K562 (cell line): Measurements from ENCODE around the gene POLR2L. TPM values are rescaled to one million over a fixed set of nuclear protein-coding genes. Genes with fewer than 3 reads are reported as not detected.

ENCODE experiments used
- ATAC-seq: fragments of 200-7000 bp; cut with Tn5 transposase; 3 replicates; pipeline ENCODE4 v1.9.1; 2020; ENCODE audit warnings: moderate library complexity
- BruUV-seq: library from RNA; stranded (reverse); fragments of 400-500 nt; replicated peaks from 2 replicates; lab custom pipeline; 2021; lab: Mats Ljungman, UMichigan
- CTCF ChIA-PET: fragments of 300-600 bp; formaldehyde crosslinking; extraction: SDS; loops from one replicate; lab custom pipeline; 2021; ENCODE audit warnings: low intra/inter-chr PET ratio; lab: Yijun Ruan, JAX
- POLR2A ChIA-PET: fragments of 300-600, 350-650 bp; sonication (Branson Sonifier 250); formaldehyde crosslinking; extraction: SDS; loops from one replicate; lab custom pipeline; 2021; ENCODE audit warnings: antibody characterized with exemption, inconsistent platforms; lab: Yijun Ruan, JAX
- DNase-seq, 4 experiments: peaks; one replicate each; pipeline versions ENCODE4 v3.0.0 to v3.0.0-alpha.2; 2011 to 2018; ENCODE audit warnings: low spot score in 3 of 4, mixed read lengths in 3 of 4; ENCODE audit errors: extremely low read depth in 1 of 4
- FAIRE-seq: peaks from 2 replicates; lab custom pipeline; 2011; peaks lifted over from hg19 to GRCh38; lab: Jason Lieb, UNC
- H2AFZ ChIP-seq: 2 replicates; pipeline ENCODE4 v1.6.0; 2011; ENCODE audit warnings: low read depth, low read length, control low read depth, inconsistent platforms
- H3K27ac ChIP-seq: fragments of 200-600 bp; 3 replicates; pipeline ENCODE4 v1.8.0; 2011; ENCODE audit warnings: low read depth, mild to moderate bottlenecking, control low read depth, inconsistent platforms, low read length, moderate library complexity, mixed read lengths; ENCODE audit errors: extremely low read depth
- H3K27me3 ChIP-seq, 2 experiments: fragments of 300-600 bp in 1 of 2; 2 replicates in 1 of 2; 3 replicates in 1 of 2; pipeline versions ENCODE4 v1.6.0 to v1.8.0; 2011; ENCODE audit warnings: inconsistent platforms in 2 of 2, low read length in 2 of 2, mild to moderate bottlenecking in 1 of 2, mixed read lengths in 1 of 2, moderate library complexity in 1 of 2; ENCODE audit not compliant: control insufficient read depth in 2 of 2, insufficient read depth in 2 of 2
- H3K36me3 ChIP-seq: fragments of 300-600 bp; 3 replicates; pipeline ENCODE4 v1.8.0; 2011; ENCODE audit warnings: mild to moderate bottlenecking, low read length, inconsistent platforms; ENCODE audit not compliant: control insufficient read depth, insufficient read depth
- H3K4me1 ChIP-seq, 2 experiments: fragments of 200-600 bp in 1 of 2; replicated peaks in 1 of 2; 2 replicates in 1 of 2; 3 replicates in 1 of 2; pipeline versions ENCODE4 v1.5.1 to v1.8.0; 2011; ENCODE audit warnings: inconsistent platforms in 2 of 2, low read length in 2 of 2, mild to moderate bottlenecking in 1 of 2, mixed read lengths in 1 of 2, moderate library complexity in 1 of 2; ENCODE audit not compliant: control insufficient read depth in 2 of 2, insufficient read depth in 2 of 2
- H3K4me2 ChIP-seq: 2 replicates; pipeline ENCODE4 v1.6.1; 2011; ENCODE audit warnings: low read length, control low read depth, inconsistent platforms, mixed read lengths; ENCODE audit not compliant: insufficient read depth
- H3K4me3 ChIP-seq: fragments of 200-600 bp; sonication (generic), shearing (Covaris generic); 2 replicates; pipeline ENCODE4 v1.5.1; 2016; ENCODE audit warnings: control low read depth, inconsistent platforms
- H3K79me2 ChIP-seq: fragments of 200-600 bp; 3 replicates; pipeline ENCODE4 v1.8.0; 2011; ENCODE audit warnings: low read length, inconsistent platforms; ENCODE audit not compliant: control insufficient read depth, insufficient read depth
- H3K9ac ChIP-seq, 2 experiments: 2 replicates each; pipeline versions ENCODE4 v1.6.0 to v1.6.1; 2011; ENCODE audit warnings: low read depth in 2 of 2, low read length in 2 of 2, control low read depth in 1 of 2, inconsistent platforms in 1 of 2, mild to moderate bottlenecking in 1 of 2, mixed read lengths in 1 of 2; ENCODE audit not compliant: insufficient read depth in 1 of 2
- H3K9me1 ChIP-seq: one replicate; pipeline ENCODE4 v1.6.0; 2011; ENCODE audit warnings: inconsistent platforms, mild to moderate bottlenecking, low read length, moderate library complexity; ENCODE audit not compliant: control insufficient read depth, insufficient read depth
- H3K9me3 ChIP-seq: replicated peaks from 2 replicates; pipeline ENCODE4 v1.5.1; 2011; ENCODE audit warnings: low read depth, low read length, inconsistent platforms; ENCODE audit not compliant: control insufficient read depth, insufficient read depth
- H4K20me1 ChIP-seq: replicated peaks from 2 replicates; pipeline ENCODE4 v1.6.1; 2011; ENCODE audit warnings: low read length, inconsistent platforms, mixed read lengths; ENCODE audit not compliant: control insufficient read depth, insufficient read depth
- ATF3 ChIP-seq, 2 experiments: fragments of 450-650 bp in 1 of 2; sonication (generic) in 1 of 2; formaldehyde crosslinking in 1 of 2; IDR thresholded peaks in 1 of 2; conservative IDR thresholded peaks in 1 of 2; 2 replicates each; pipeline versions ENCODE4 v1.6.1 to v1.8.1; 2016 to 2023; ENCODE audit warnings: mild to moderate bottlenecking in 2 of 2, moderate library complexity in 2 of 2, inconsistent platforms in 1 of 2, missing genetic modification reagents in 1 of 2
- POLR2G ChIP-seq: fragments of 200-400 bp; formaldehyde crosslinking; IDR thresholded peaks from 2 replicates; pipeline ENCODE4 v1.6.1; 2017; ENCODE audit warnings: low read depth, mild to moderate bottlenecking, antibody characterized with exemption, low read length, moderate library complexity
- RFX7 ChIP-seq: fragments of 250-450 bp; sonication (Bioruptor Pico); IDR thresholded peaks from 2 replicates; pipeline ENCODE4 v1.5.1; 2021; ENCODE audit warnings: mild to moderate bottlenecking
- WGBS: fragments of 100-300 bp; shearing (Covaris generic); methylation state at CpG from one replicate; pipeline ENCODE4 v1.1.6; 2016; ENCODE audit warnings: low coverage, mixed read lengths; ENCODE audit not compliant: insufficient coverage; ENCODE audit errors: missing lambda C conversion rate; 5-methylcytosine and 5-hydroxymethylcytosine counted together
- in situ Hi-C: fragments of 300-500 bp; cut with MboI; formaldehyde crosslinking; loops from 4 replicates; pipeline ENCODE4 v1.15.0; 2018; ENCODE audit warnings: inconsistent platforms, mixed read lengths
- intact Hi-C: fragments of 100-400 bp; cut with micrococcal nuclease; formaldehyde crosslinking; loops from 2 replicates; pipeline ENCODE4 v1.14.2; 2022
- polyA plus RNA-seq, 8 experiments: library from polyadenylated mRNA; depleted of rRNA in 4 of 8; stranded (reverse) in 5 of 8; unstranded in 3 of 8; fragments of >200 nt; fragmentation: Nextera tagmentation in 2 of 8; fragmentation: Illumina TruSeq in 1 of 8; extraction: Ambion mirVana in 2 of 8; extraction: Trizol in 1 of 8; gene quantifications; 2 replicates each; pipeline versions ENCODE4 v1.2.1 to v1.2.3, GENCODE V29; 2011 to 2014; ENCODE audit warnings: inconsistent platforms in 1 of 8, missing spikeins in 1 of 8
- total RNA-seq, 7 experiments: library from RNA; depleted of rRNA in 6 of 7; stranded (reverse); fragments of >200 nt in 6 of 7; fragmentation: Illumina TruSeq in 2 of 7; extraction: Trizol in 2 of 7; gene quantifications; 2 replicates each; pipeline versions ENCODE4 v1.2.1 to v1.2.3, GENCODE V29; 2011 to 2021; ENCODE audit warnings: low replicate concordance in 1 of 7
- TF ChIP-seq, protein P1 (sequence below): fragments of 250-450 bp; sonication (Bioruptor Pico); IDR thresholded peaks from 2 replicates; pipeline ENCODE4 v1.5.0; 2021

POLR2L gene
- total and polyA plus RNA-seq, 9 of the 15 experiments (the other 6 are each of a cell fraction or from before 2014, with no cell fraction given): 38.3 to 688 (median 108) TPM

DNA sequence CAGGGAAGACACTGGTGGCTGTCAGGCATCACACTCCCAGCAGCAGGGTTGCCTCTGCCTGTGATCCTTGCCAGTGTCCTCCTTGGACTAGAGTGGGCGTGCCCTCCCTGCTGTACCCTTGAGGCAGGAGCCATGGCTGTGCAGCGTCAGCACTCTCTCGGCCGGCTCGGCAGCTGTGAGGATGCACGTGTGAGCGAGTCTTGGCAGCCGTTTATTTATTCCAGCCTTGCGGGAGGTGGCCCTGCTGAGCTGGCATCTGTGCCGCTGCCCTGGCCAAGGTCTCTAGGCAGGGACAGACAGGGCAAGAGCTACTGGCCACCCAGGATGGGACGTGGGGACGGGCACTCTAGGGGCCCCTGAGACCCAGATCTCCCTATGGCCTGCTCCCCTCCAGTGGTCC lies 34.2 kb upstream of the POLR2L start:
- no peak overlapping the region; the same call in 2 of the 3 replicates for H3K27ac ChIP-seq
- no TSS peak for BruUV-seq
- ATAC-seq (peak; percentile 8), DNase-seq (no peak), FAIRE-seq (no peak)
- H3K36me3 ChIP-seq: peaks cover 60% of the 10 kb centered on the region
- peak overlapping the region; percentile 56 for H3K4me2 ChIP-seq
- TF ChIP-seq RFX7 (no peak), POLR2G (peak; percentile 72), ATF3 (IDR thresholded peaks at IDR 0.05) (no peak), ATF3 (CRISPR knock-in tag; conservative IDR thresholded peaks at IDR 0.05) (no peak)
- TF ChIP-seq, protein P1, sequence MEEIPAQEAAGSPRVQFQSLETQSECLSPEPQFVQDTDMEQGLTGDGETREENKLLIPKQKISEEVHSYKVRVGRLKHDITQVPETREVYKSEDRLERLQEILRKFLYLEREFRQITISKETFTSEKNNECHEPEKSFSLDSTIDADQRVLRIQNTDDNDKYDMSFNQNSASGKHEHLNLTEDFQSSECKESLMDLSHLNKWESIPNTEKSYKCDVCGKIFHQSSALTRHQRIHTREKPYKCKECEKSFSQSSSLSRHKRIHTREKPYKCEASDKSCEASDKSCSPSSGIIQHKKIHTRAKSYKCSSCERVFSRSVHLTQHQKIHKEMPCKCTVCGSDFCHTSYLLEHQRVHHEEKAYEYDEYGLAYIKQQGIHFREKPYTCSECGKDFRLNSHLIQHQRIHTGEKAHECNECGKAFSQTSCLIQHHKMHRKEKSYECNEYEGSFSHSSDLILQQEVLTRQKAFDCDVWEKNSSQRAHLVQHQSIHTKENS: no peak
- in situ Hi-C loops: no loop called here
- ChIA-PET CTCF (no interaction called here), POLR2A (interaction anchor here (0.9 to 1.1 kb wide), 2 partner anchors 9 to 105 kb away, joined by 3 to 5 read pairs; no protein-coding TSS in a partner anchor)
- intact Hi-C loops: no loop called here
- H3K27me3 ChIP-seq: no peaks in the 10 kb centered on the region
- peaks cover 29 to 64% of the 10 kb centered on the region in 2 experiments; a peak in 4 of 5 replicates for H3K4me1 ChIP-seq
- H3K79me2 ChIP-seq: no peaks in the 10 kb centered on the region
- H3K4me3 ChIP-seq: no peak overlapping the region
- H3K9ac ChIP-seq: peak overlapping the region in 1 of 2 experiments; percentile 66; a peak in 2 of 4 replicates
- 57% methylated on average over 12 of the region's 12 CpGs for WGBS
- H3K9me1 ChIP-seq: peaks cover 20% of the 10 kb centered on the region
- no peak overlapping the region for H2AFZ ChIP-seq
- H3K9me3 ChIP-seq: no peaks in the 10 kb centered on the region
- peaks cover 25% of the 10 kb centered on the region for H4K20me1 ChIP-seq
